Stimulated activated CD4-positive, alpha-beta T cell treated with anti-CD3 and anti-CD28 coated beads, Interleukin-15, amount 100 ng/mL, for 48 hours (primary cell): ENCODE data around the gene NUMBL.
"Not testable (repeated sequence)": the region's sequence is repeated elsewhere in the genome, so short reads cannot be mapped to it uniquely, and the experiment has no call there.

ENCODE experiments used
- DNase-seq, 2 donors: peaks; one replicate each; pipeline ENCODE4 v3.0.0-alpha.2; 2020; ENCODE audit warnings: low read depth in 2 of 2

The NUMBL gene

GRCh38 chr19:40690050-40690692 lies at the start of gene NUMBL:
Gene NUMBL, minus strand, starts transcription at chr19:40690651. Its CDS starts 168 bp downstream, at chr19:40690483.
- DNase-seq = no peak

DNA sequence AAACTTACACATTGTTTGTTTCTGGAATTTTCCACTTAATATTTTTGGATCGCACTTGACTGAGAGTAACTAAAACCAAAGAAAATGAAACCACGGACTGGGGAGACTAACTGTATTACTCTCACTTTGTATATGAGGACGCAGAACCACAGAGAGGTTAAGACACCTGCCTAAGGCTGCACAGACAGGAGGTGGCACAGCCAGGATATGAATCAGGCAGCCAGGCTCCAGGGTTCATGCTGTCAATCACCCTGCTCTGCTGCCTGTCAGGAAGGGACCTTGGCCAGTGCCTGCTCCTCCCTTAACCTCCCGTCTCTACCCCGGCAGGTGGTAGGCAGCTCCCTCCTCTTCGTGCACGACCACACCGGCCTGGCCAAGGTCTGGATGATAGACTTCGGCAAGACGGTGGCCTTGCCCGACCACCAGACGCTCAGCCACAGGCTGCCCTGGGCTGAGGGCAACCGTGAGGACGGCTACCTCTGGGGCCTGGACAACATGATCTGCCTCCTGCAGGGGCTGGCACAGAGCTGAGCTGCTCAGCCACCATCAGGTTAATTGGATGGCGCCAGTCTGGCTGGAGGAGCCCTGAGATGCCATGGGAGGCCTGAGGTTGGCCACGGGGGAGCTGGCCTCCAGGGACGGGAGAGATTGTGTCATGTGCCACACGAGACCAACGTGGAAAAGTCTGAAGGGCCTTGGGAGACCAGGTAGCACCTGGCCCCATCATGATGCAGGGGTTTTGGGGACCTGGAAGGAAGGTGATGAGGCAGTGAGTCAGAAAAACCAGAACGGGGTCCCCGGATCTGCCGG lies 48.8 kb upstream of the NUMBL start:
- no peak for DNase-seq

- DNase-seq = no peak
Measured at GRCh38 chr19:40737102-40737644, 46.7 kb upstream of the NUMBL start.

DNA sequence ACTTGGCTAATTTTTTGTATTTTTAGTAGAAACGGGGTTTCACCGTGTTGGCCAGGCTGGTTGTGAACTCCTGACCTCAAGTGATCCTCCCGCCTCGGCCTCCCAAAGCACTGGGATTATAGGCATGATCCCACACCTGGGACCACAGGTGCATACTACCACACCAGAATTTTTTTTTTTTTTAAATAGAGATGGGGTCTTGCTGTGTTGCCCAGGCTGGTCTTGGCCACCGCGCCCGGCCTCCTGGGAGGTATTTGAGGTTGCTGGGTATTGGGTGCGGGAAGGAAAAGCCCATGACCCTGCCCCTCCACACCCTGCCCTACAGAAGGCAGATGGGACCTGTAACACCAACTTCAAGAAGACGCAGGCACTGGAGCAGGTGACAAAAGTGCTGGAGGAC lies 46.2 kb upstream of the NUMBL start:
- DNase-seq = no peak

DNA sequence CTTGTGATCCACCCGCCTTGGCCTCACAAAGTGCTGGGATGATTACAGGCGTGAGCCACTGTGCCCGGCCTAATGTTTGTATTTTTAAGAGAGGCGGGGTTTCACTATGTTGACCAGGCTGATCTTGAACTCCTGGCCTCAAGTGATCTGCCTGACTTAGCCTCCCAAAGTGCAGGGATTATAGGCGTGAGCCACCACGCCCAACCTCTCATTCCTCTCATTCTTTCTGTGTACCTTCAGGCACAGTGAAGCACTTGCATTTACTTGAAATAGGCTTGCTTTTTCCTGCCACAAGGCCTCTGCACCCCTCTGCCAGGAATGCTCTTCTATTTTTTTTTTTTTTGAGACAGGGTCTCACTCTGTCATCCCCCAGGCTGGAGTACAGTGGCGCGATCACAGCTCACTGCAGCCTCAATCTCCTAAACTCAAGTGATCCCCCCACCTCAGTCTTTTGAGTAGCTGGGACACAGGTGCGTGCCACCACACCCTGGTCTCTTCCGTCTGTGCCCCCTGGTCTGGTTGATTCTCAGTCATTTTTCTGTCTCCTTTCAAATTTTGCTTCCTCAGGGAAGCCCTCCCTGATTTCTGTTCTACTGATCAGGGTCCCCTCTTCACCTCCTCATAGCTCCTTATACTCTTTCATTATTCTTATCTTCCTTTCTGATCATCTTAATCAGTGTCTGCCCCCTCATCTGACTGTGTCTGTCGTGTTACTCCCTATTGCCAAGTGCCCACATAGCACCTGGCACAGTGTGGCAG lies 44.7 kb upstream of the NUMBL start:
- DNase-seq = no peak

DNA sequence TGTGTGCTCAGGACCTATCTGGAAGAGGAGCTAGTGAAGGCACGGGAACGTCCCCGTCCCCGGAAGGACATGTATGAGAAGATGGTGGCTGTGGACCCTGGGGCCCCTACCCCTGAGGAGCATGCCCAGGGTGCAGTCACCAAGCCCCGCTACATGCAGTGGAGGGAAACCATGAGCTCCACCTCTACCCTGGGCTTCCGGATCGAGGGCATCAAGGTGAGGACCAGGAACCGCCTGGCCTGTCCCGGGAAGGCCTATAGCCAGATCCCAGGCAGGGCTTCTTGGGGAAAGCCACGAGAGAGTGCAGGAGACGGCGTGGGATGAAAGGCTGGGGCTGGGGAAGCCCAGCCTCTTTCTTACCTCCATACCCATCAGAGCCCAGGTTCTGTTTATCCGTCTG lies 42.7 kb upstream of the NUMBL start:
- no peak for DNase-seq

GRCh38 chr19:40732304-40732703 lies 41.9 kb upstream of the NUMBL start:
- not testable (repeated sequence) for DNase-seq

GRCh38 chr19:40730065-40730464 lies 39.6 kb upstream of the NUMBL start:
- not testable (repeated sequence) for DNase-seq

GRCh38 chr19:40726279-40726678 lies 35.8 kb upstream of the NUMBL start:
- no peak for DNase-seq

GRCh38 chr19:40724855-40725254 lies 34.4 kb upstream of the NUMBL start:
- no peak for DNase-seq

GRCh38 chr19:40724315-40724714 lies 33.9 kb upstream of the NUMBL start:
- DNase-seq = no peak

- no peak for DNase-seq
Measured at GRCh38 chr19:40723661-40724254, 33.3 kb upstream of the NUMBL start.

GRCh38 chr19:40721936-40722661 lies 31.6 kb upstream of the NUMBL start:
- no peak for DNase-seq

GRCh38 chr19:40721140-40721486 lies 30.7 kb upstream of the NUMBL start:
- no peak for DNase-seq

GRCh38 chr19:40719414-40719894 lies 29.0 kb upstream of the NUMBL start:
- DNase-seq = no peak

DNA sequence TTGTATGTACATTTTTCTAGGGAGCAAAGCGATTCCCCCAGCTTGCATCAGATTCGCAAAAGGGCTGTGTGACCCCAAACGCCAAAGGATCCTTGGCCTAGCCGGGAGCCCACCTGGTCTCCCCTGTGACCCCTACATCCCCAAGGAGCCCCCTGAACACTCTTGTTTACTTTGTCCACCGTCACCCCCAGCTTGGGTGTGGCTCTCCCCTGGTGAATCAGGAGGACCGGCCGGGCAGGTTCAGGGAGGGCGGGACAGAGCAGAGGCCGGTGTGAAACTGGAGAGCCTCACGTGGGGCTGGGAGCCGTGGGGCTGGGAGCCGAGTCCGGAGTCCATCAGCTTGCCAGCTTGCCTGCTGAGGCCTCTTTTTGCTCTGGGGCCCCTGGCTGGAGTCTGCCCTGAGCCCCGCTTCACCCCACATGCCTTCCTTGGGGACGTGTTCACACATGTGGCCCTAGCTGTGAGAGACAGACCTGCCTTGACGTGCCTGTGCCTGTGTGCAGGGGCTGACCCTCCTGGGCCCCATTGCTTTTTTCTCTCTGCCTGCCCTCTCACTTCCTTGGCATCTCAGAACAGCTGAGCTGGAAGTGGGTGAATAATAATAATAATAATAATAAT lies 28.4 kb upstream of the NUMBL start:
- no peak for DNase-seq

DNA sequence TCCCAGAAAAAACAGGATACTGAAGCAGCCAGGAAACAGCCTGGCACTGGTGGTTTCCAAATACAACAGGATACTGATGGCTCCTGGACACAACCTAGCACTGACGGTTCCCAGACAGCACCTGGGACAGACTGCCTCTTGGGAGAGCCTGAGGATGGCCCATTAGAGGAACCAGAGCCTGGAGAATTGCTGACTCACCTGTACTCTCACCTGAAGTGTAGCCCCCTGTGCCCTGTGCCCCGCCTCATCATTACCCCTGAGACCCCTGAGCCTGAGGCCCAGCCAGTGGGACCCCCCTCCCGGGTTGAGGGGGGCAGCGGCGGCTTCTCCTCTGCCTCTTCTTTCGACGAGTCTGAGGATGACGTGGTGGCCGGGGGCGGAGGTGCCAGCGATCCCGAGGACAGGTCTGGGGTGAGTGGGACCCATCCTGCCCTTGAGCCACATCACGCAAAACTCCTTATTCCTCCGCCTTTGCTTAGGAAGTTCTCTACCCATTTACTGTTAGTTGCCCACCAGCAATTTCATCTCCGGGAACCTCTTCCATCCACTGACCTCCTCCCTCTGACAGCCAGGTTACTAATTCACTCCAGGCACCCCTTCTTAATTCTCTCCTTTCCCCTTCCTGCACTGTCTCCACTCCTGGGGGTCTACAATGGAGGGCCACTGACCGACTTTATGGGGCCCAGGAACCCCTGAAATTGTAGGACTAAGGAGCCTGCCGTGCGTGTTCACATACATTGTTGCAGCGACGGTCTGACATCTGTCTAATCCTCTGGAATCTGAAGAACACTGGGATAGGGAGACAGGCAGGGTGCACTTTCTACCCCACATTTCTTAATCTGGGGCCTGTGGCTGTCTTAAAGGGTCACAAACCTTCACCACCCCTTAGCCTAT lies 27.7 kb upstream of the NUMBL start:
- DNase-seq = no peak

DNA sequence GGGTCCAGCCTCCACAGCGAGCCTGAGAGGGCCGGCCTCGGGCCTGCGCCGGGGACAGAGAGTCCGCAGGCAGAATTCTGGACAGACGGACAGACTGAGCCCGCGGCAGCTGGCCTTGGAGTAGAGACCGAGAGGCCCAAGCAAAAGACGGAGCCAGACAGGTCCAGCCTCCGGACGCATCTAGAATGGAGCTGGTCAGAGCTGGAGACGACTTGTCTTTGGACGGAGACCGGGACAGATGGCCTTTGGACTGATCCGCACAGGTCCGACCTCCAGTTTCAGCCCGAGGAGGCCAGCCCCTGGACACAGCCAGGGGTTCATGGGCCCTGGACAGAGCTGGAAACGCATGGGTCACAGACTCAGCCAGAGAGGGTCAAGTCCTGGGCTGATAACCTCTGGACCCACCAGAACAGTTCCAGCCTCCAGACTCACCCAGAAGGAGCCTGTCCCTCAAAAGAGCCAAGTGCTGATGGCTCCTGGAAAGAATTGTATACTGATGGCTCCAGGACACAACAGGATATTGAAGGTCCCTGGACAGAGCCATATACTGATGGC lies 27.0 kb upstream of the NUMBL start:
- no peak for DNase-seq
